Omental fat pad (tissue), 4 donors: Measurements from ENCODE around the gene RPS15A. TPM values are rescaled to one million over a fixed set of nuclear protein-coding genes. Genes with fewer than 3 reads are reported as not detected.

Source experiments
- ATAC-seq: fragments of 150-250 bp; one replicate; pipeline ENCODE4 v1.9.1; 2016; ENCODE audit warnings: mild to moderate bottlenecking, moderate library complexity; ENCODE audit not compliant: low FRiP score
- DNase-seq: peaks from one replicate; pipeline ENCODE4 v3.0.0-alpha.2; 2019; ENCODE audit warnings: low spot score
- total RNA-seq, 4 donors: library from RNA; depleted of rRNA; stranded (reverse); fragments of >200 nt; gene quantifications; one replicate each; pipeline ENCODE4 v1.1.0, GENCODE V29; 2016
- TF ChIP-seq, protein P1 (sequence below), 3 donors: fragments of 450-650 bp; IDR thresholded peaks; one replicate each; pipeline ENCODE4 v1.5.1; 2016 to 2017; ENCODE audit warnings: antibody characterized with exemption in 3 of 3, mild to moderate bottlenecking in 3 of 3, moderate library complexity in 2 of 3

The RPS15A gene
- total RNA-seq, 4 donors from 2014 or later, result 1,581 to 2,943 (median 2,001) TPM

DNA sequence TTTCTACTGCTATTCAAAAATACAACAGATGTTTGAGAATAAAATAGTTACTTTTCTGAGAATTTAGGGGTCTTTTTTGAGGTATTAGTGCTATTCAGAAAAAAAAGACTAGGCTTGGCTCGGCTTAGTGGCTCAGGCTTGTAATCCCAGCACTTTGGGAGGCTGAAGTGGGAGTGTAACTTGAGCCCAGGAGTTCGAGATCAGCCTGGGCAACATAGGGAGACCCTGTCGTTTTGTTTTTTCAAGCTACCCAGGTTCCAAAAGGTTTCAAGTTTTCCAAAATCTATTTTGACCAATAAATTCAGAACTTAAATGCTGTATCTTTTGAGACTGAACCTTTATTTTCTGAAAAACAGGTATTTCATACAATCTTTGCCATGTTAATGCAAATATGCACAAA is 14.4 kb upstream of the RPS15A start:
- no peak for ATAC-seq
- TF ChIP-seq, protein P1, sequence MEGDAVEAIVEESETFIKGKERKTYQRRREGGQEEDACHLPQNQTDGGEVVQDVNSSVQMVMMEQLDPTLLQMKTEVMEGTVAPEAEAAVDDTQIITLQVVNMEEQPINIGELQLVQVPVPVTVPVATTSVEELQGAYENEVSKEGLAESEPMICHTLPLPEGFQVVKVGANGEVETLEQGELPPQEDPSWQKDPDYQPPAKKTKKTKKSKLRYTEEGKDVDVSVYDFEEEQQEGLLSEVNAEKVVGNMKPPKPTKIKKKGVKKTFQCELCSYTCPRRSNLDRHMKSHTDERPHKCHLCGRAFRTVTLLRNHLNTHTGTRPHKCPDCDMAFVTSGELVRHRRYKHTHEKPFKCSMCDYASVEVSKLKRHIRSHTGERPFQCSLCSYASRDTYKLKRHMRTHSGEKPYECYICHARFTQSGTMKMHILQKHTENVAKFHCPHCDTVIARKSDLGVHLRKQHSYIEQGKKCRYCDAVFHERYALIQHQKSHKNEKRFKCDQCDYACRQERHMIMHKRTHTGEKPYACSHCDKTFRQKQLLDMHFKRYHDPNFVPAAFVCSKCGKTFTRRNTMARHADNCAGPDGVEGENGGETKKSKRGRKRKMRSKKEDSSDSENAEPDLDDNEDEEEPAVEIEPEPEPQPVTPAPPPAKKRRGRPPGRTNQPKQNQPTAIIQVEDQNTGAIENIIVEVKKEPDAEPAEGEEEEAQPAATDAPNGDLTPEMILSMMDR (IDR thresholded peaks at IDR 0.05), result no peak
- DNase-seq, result no peak

DNA sequence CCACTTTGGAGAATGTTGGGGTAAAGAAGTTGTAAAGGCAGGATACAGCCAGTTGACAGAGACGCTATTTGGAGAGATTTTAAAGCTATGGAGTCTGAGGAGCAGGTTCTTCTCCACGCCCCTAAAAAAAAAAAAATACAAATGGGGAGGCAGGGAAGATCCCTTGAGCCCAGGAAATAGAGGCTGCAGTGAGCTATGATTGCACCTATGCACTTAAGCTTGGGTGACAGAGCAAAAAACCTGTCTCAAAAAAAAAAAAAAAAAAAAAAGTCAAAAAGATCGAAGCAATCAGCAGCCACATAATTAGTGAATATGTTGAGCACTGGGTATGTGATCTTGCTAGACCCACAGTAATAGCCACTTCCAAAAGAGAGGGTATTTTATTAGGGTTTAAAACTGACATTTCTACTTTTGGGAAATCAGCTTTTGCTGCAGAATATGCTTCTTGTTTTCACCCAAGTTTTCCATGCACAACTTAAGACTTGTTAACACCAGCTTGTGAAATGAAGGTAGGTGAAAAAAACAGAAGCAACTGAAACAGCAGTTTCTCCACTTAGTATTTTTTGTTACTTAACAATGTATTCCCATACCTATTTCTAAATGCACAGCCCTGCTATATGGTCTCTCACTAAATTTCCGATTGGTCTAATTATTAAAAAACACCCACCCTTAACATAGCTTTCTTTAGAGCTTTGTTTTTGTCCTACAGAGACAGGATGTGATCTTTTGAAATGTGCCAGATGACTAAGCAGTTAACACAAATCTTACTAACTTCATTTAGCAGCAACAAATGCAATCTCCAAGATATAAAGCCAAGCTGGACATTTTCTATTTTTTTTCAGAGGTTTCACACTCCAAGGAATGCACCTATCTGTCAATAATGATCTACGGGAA is 13.7 kb upstream of the RPS15A start:
- no peak for DNase-seq
- ATAC-seq, result no peak
- TF ChIP-seq, protein P1 (IDR thresholded peaks at IDR 0.05), result no peak

DNA sequence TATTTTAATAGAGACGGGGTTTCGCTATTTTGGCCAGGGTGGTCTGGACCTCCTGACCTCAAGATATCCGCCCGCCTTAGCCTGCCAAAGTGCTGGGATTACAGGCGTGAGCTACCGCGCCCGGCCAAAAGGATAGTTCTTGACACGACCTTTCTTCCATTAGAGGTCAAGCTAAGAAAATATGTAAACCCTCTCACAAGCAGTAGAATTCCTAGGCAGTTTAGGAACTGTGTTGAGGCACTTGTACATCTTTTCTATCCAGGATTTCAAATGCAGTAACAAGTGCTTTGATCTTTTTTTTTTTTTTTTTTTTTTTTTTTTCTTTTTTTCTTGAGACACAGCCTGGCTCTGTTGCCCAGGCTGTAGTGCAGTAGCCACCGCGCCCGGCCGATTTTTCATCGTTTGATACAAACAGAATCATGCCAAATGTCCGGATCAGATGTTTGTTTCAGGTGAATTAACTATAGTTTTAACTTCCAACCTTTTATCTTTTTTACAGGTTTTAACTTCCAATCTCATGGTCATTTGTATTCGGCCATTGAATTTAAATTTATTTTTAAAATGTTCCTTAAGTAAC is 12.7 kb upstream of the RPS15A start:
- TF ChIP-seq, protein P1 (IDR thresholded peaks at IDR 0.05), result no peak
- no peak for ATAC-seq

DNA sequence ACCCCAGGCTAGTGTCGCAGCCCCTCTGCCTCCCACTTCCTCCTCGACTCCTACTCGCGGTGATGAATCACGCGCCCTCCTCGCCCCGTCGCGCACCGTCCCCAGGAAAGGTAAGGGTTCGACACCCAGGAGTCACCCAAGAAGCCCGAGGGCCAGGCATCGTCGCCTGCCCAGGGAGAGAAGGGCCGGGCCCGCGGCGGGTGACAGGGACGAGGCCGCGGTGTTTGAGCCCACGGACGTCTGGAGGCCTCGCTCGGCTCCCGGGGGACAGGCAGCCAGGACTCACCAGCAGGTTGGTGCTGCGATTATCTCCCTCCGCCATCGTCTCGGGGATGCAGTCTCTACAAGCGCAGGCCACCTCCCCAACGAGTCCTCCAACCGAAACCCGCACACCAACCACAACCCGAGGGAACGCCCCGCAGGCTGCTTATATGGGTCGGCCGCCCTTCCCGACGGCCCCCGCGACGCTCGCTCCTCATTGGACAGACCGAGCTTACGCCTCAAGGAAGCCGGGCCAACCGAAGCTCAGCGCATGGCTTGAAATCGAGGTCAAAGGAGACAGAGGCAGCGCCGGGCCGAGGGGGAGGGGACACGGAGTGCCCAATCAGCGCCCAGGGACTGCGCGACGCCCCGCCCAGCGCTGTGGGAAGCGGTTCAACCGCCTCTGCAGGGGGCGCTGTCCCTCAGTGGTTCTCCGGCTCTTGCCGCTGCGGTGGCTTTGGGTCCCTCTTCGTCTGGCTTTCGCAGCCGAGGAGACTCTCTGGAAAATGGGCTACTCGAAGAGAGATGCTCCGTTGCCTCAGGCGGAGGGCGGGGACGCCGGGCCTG is 11.2 kb upstream of the RPS15A start, which contains the start of gene ARL6IP1:
ARL6IP1 (minus strand) TSS at position 405 of the 828 bp plus-strand sequence; CDS start at position 322, 83 bp downstream.
- TF ChIP-seq, protein P1 (IDR thresholded peaks at IDR 0.05), result peak in 2 of 3 donors; percentile 57 to 65
- peak; percentile 94 for DNase-seq

More for the DNA sequence above, 12.7 kb upstream of the RPS15A start:
- no peak for DNase-seq

DNA sequence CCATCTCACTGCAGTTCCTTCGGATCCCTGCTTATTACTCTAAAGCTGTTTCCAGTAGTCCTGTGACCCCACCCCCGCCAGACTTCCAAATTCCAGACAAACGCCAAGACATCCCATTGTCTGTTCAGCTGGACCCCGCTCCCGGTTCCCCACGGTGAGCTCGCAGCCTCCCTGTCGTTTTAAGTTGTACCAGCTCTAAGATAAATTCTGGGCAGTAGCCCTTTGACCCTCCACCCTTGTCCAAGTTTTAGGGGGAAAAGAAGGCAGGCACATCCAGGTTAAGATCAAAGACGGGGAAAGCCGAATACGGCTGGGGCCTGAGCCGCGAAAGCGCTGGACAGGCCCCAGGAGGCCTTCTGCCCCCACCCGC is 10.6 kb upstream of the RPS15A start:
- TF ChIP-seq, protein P1 (IDR thresholded peaks at IDR 0.05), result no peak
- DNase-seq (no peak), ATAC-seq (no peak)

More for the DNA sequence above, 11.2 kb upstream of the RPS15A start, which contains the start of gene ARL6IP1:
- peak; percentile 99 for ATAC-seq

DNA sequence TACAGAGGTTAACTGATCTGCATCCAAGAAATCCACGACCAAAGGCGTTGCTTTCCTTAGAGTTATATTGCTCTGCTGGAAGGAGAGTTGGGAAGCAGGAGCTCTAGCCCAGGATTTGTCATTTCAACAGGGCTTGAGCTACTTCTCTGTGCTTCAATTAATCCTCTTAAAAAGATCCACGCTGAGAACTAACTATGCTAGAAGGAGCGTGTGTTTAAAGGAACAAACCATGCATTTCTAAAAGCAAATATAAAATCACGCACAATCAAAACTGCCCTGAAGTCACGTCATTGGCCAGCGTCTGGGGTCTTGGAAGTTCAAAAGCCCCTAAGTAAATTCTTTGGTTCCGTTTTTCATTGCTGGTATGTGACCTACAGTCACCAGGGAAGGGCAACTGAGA is 10.2 kb upstream of the RPS15A start:
- DNase-seq, result no peak
- TF ChIP-seq, protein P1 (IDR thresholded peaks at IDR 0.05), result no peak

More for the DNA sequence above, 10.2 kb upstream of the RPS15A start:
- no peak for ATAC-seq
